Osteocyte (in vitro differentiated cells): Measurements from ENCODE around the gene ANAPC15. TPM values are rescaled to one million over a fixed set of nuclear protein-coding genes. Genes with fewer than 3 reads are reported as not detected.
A peak's percentile ranks its signal among the peaks of the same experiment; 100 is the strongest.

Source experiments
- DNase-seq: peaks from one replicate; pipeline ENCODE4 v3.0.0; 2021; ENCODE audit warnings: mixed read lengths; ENCODE audit not compliant: unreplicated experiment; ENCODE audit errors: extremely low spot score
- H3K27ac Mint-ChIP-seq: one replicate; pipeline ENCODE4 v1.8.0; 2021; ENCODE audit warnings: mild to moderate bottlenecking, mixed read lengths; ENCODE audit not compliant: unreplicated experiment
- H3K27me3 Mint-ChIP-seq: one replicate; pipeline ENCODE4 v1.8.0; 2021; ENCODE audit warnings: mixed read lengths; ENCODE audit not compliant: unreplicated experiment
- H3K36me3 Mint-ChIP-seq: one replicate; pipeline ENCODE4 v1.8.0; 2021; ENCODE audit warnings: mixed read lengths; ENCODE audit not compliant: unreplicated experiment
- H3K4me1 Mint-ChIP-seq: one replicate; pipeline ENCODE4 v1.8.0; 2021; ENCODE audit warnings: mixed read lengths; ENCODE audit not compliant: unreplicated experiment
- H3K4me3 Mint-ChIP-seq: one replicate; pipeline ENCODE4 v1.8.0; 2021; ENCODE audit warnings: mild to moderate bottlenecking, moderate library complexity, mixed read lengths; ENCODE audit not compliant: unreplicated experiment
- H3K9me3 Mint-ChIP-seq: one replicate; pipeline ENCODE4 v1.8.0; 2021; ENCODE audit warnings: mixed read lengths; ENCODE audit not compliant: unreplicated experiment
- total RNA-seq: library from RNA; stranded (reverse); gene quantifications from 2 replicates; pipeline ENCODE4 v1.2.1, GENCODE V29; 2021
- TF ChIP-seq, protein P1 (sequence below): fragments of 200-600 bp; sonication (generic); IDR thresholded peaks from 2 replicates; pipeline ENCODE4 v1.5.0; 2021; ENCODE audit warnings: antibody characterized with exemption, mild to moderate bottlenecking, moderate library complexity

ANAPC15 gene
- total RNA-seq, 1 donor from 2014 or later = 32.3 TPM

DNA sequence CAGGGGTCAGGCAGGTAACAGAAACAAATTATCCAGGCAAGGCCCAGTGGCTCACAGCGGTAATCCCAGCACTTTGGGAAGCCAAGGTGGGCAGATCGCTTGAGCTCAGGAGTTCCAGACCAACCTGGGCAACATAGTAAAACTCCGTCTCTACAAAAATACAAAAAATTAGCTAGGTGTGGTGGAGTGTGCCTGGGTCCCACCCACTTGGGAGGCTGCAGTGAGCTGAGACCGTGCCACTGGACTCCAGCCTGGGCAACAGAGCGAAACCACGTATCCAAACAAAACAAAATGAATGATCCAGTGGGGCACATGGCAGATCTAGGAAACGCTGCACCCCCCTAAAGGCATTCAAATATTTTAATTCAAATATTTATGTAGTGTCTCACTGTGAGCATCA, 42.0 kb downstream of the ANAPC15 start:
- H3K36me3 Mint-ChIP-seq = peaks cover 7% of the 10 kb centered on the region
- H3K4me3 Mint-ChIP-seq = no peak overlapping the region
- no peak for DNase-seq
- H3K27me3 Mint-ChIP-seq = no peaks in the 10 kb centered on the region
- TF ChIP-seq, protein P1, sequence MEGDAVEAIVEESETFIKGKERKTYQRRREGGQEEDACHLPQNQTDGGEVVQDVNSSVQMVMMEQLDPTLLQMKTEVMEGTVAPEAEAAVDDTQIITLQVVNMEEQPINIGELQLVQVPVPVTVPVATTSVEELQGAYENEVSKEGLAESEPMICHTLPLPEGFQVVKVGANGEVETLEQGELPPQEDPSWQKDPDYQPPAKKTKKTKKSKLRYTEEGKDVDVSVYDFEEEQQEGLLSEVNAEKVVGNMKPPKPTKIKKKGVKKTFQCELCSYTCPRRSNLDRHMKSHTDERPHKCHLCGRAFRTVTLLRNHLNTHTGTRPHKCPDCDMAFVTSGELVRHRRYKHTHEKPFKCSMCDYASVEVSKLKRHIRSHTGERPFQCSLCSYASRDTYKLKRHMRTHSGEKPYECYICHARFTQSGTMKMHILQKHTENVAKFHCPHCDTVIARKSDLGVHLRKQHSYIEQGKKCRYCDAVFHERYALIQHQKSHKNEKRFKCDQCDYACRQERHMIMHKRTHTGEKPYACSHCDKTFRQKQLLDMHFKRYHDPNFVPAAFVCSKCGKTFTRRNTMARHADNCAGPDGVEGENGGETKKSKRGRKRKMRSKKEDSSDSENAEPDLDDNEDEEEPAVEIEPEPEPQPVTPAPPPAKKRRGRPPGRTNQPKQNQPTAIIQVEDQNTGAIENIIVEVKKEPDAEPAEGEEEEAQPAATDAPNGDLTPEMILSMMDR = no peak
- H3K9me3 Mint-ChIP-seq = no peaks in the 10 kb centered on the region
- H3K27ac Mint-ChIP-seq = peak overlapping the region; percentile 83
- peaks cover 44% of the 10 kb centered on the region for H3K4me1 Mint-ChIP-seq

DNA sequence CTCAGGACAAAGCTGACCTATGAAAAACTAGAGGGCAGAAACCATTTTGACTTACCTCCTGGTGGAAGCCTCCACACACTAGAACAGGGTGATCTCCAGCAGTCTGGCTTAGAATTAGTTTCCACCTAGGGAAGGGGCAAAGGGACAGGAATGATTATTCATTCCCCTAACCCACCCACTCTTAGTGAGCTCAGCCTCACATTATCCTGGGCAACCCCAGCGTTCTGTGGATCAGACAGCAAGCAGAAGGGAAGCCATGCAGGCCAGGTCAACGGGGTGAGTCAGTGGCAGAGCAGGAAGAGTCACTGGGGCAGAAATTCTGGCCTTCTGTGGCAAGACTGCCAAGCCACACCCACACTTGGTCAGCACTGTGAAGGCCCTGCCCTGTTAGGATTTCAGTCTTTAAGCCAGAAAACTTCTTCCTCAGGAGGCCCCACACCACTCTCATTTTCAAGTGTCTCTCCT, 42.7 kb downstream of the ANAPC15 start:
- Mint-ChIP-seq H3K27me3 (no peaks in the 10 kb centered on the region), H3K9me3 (no peaks in the 10 kb centered on the region), H3K4me1 (peaks cover 44% of the 10 kb centered on the region), H3K27ac (peak overlapping the region; percentile 83), H3K4me3 (no peak overlapping the region), H3K36me3 (peaks cover 7% of the 10 kb centered on the region)
- DNase-seq = no peak
- TF ChIP-seq, protein P1 = no peak

DNA sequence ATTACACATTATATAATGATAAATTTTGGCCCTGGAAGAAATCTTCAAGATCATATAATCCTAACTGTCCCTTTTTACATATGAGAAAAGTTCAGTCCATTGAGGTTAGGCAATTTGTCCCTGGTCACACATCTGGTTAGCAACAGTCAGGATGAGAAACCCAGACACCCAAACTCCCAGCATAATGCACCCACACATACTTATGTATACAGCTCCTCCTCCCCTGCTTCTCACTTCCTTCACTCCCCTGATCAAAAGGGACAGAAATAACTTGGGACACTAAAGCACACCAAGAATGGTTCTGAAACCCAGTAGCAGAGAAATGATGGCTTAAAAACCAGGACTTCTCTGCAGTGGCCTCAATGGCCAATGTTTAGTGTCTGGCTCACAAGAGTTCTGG, 43.3 kb downstream of the ANAPC15 start:
- H3K27ac Mint-ChIP-seq = peak overlapping the region; percentile 83
- H3K4me1 Mint-ChIP-seq = peaks cover 44% of the 10 kb centered on the region
- H3K36me3 Mint-ChIP-seq = peaks cover 7% of the 10 kb centered on the region
- no peaks in the 10 kb centered on the region for H3K9me3 Mint-ChIP-seq
- no peak for DNase-seq
- TF ChIP-seq, protein P1 = no peak
- no peaks in the 10 kb centered on the region for H3K27me3 Mint-ChIP-seq
- no peak overlapping the region for H3K4me3 Mint-ChIP-seq

DNA sequence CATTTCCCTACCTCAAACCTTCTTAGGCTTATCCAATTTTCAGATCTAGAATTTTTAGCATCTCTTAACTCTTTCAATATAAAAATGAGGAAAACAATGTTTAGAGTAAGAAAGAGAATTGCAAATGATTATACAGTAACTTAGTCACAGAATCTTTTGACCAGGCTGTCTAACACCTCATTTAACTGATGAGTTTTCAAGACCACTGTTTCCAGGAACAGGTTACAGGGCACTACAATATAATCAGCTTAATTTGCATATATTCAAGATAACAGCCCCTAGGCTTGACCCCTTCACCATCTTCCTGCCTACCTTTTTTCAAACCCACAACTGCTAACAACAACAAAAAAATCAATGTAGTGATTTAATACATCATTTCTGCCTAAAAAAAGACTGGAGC, 44.8 kb downstream of the ANAPC15 start:
- TF ChIP-seq, protein P1 = no peak
- Mint-ChIP-seq H3K27ac (no peak overlapping the region), H3K9me3 (no peaks in the 10 kb centered on the region), H3K27me3 (no peaks in the 10 kb centered on the region), H3K4me1 (peaks cover 39% of the 10 kb centered on the region), H3K36me3 (peaks cover 7% of the 10 kb centered on the region), H3K4me3 (no peak overlapping the region)
- no peak for DNase-seq

DNA sequence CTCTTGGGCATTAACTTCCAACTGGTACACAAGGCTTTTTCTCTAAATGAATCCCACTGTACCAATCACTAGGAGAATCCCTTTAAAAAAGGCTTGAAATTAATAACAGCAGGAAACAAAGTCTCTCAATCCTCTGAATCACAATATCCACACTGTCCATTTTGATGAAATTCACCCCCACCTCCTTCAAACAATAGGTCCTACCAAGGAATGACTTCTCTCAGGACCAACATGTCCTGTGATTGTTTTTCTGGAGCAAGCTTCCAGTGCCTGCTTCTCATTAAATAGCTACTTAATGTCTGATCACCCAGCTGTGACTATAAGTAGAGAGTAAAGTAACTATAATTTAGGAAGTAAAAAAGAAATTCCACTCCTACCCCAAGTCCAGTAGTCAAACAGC, 45.2 kb downstream of the ANAPC15 start:
- Mint-ChIP-seq H3K27me3 (no peaks in the 10 kb centered on the region), H3K4me3 (no peak overlapping the region), H3K4me1 (peaks cover 35% of the 10 kb centered on the region), H3K36me3 (peaks cover 7% of the 10 kb centered on the region), H3K9me3 (no peaks in the 10 kb centered on the region), H3K27ac (no peak overlapping the region)
- no peak for DNase-seq
- TF ChIP-seq, protein P1 = no peak
